Left renal pelvis (tissue), 4 donors: Measurements from ENCODE around the gene POMZP3. TPM values are rescaled to one million over a fixed set of nuclear protein-coding genes. Genes with fewer than 3 reads are reported as not detected.
A peak's percentile ranks its signal among the peaks of the same experiment; 100 is the strongest.
"Not testable (repeated sequence)": the region's sequence is repeated elsewhere in the genome, so short reads cannot be mapped to it uniquely, and the experiment has no call there.

Experiments used
- DNase-seq, 4 donors: peaks; one replicate each; pipeline ENCODE4 v3.0.0-alpha.2; 2013; ENCODE audit warnings: low read depth in 4 of 4, low spot score in 3 of 4
- polyA plus RNA-seq, 4 donors: library from polyadenylated mRNA; unstranded; fragments of 120-200 nt; gene quantifications; one replicate each; pipeline ENCODE4 v1.2.1, GENCODE V29; 2013; ENCODE audit not compliant: insufficient read length in 4 of 4

Gene POMZP3
- 10 to 100 TPM; 11.0 to 20.3 (median 15.6) TPM for polyA plus RNA-seq

DNA sequence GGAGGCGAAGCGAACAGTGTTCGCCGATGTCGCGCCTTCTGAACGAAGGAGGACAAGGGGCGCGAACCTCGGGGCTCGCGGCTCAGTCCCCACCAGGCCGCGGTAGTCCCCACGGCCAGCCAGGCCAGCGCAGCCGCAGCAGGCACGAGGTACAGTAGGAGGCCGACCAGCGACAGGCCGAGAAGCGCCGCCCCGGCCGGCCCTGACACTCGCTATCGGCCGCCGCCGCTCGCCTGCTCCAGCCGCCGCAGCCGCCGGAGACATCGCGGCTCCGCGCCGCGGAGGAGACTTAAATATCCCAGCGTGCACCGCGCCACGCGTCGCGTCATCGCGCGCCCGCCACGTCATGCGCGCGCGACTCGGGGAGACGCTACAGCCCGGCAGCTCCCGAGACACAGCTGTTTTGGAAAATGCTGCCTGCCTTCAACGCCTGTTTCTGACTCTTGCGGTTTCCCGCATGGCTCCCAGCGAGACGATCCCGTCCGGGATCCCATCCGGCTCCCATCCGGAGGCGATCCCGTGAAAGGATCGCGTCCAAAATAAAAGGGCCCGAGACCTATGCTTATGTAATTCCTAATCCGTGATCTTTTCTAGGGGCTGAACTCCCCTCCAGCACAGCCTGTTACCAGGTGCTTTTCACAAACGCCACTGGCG lies at the start of gene POMZP3:
Gene POMZP3 (minus strand): TSS at position 291 of the 654 bp plus-strand sequence. CDS start 1,215 bp downstream, outside the sequence.
- peak in 2 of 4 donors; percentile 10 to 35 for DNase-seq

DNA sequence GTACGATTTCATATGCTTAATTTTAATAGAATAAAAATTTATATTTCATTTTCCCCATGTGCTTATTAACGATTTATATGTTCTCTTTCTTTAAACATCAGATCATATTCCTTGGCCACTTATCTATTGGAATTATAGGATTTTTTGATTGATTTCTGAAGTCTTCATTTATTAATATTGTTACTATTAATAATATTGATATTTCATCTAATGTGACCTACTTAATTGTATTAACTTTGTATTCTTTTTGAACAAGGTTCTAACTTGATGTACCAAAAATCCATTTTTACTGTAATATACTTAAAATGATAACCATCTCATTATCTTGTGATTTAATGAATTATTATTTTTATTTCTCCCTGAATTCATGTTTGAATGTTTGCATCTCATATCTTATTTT lies 48.7 kb upstream of the POMZP3 start:
- not testable (repeated sequence) for DNase-seq

GRCh38 chr7:76673346-76673745 lies 46.3 kb upstream of the POMZP3 start:
- DNase-seq = not testable (repeated sequence)

- not testable (repeated sequence) for DNase-seq
Observed at GRCh38 chr7:76659212-76659611, 32.1 kb upstream of the POMZP3 start.

GRCh38 chr7:76656425-76656824 lies 29.3 kb upstream of the POMZP3 start:
- DNase-seq = not testable (repeated sequence)

DNA sequence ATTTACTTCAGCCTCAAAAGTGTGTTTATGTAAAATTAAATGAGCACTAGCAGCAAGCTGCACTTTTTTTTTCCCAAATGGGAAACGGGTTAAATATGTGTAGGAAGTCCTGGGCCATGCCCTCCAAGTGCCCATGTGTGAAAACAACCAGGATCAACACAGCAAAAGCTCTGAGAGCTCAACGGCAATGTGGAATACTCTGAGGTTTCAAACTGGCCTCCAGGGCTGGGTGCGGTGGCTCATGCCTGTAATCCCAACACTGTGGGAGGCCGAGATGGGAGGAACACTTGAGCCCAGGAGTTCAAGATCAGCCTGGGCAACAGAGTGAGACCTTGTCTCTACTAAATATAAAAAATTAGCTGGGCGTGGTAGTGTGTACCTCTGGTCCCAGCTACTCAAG lies 15.5 kb upstream of the POMZP3 start:
- DNase-seq = not testable (repeated sequence)

DNA sequence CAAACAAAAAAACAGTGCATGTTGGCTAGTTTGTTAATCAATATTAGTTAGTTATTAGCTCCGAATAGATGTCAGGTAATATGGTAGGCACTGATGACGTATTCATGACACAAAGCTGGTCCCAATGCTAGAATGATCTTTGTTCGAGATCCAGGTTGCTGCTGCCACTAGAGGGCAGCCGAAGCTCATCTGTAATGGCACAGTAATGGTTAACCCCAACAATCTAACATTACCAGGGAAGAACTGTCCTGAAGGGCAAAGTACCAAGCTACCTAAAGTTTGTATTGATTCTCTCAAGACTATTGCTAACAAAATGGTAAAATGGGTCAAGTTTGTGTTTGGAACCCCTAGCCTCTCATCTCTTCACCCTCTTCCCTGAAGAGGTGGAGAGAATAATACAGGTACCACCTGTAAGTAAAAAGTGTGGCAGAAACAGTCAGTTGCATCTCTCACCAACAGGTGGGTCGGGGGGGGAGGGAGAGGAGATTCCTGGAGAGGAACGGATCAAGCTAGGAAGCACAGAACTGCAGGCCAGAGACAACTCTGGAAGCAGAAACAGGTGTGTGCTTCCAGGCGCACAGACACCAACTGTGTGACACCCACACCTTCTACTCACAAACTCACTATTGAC lies 10.1 kb upstream of the POMZP3 start:
- not testable (repeated sequence) for DNase-seq

GRCh38 chr7:76626581-76626980 lies 498 bp downstream of the POMZP3 start:
- DNase-seq = not testable (repeated sequence)

DNA sequence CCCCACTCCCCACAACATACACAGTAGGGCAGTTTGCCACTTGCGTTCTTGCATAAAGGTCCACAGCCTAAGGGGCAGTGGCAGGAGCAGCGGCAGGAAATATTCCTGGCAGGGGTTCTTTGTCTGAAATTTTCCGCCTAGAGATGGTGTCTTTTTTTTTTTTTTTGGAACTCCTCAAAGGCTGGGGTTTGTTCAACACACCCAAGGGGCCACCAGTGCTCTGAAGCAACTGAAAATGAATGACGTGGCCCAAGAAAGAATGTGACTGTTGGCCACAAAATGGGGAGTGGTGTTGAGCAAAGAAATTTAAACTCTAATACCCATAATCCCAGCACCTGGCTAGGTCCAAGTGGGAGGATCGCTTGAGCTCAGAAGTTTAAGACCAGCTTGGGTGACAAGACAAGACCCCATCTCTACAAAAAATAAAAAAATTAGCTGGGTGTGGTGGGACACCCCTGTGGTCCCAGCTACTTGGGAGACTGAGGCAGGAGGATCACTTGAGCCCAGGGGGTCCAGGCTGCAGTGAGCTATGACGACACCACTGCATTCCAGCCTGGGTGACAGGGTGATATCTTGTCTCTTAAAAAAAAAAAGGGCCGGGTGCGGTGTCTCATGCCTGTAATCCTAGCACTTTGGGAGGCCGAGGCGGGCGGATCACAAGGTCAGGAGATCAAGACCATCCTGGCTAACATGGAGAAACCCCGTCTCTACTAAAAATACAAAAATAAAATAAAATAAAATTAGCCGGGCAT lies 7.5 kb downstream of the POMZP3 start:
- not testable (repeated sequence) for DNase-seq

DNA sequence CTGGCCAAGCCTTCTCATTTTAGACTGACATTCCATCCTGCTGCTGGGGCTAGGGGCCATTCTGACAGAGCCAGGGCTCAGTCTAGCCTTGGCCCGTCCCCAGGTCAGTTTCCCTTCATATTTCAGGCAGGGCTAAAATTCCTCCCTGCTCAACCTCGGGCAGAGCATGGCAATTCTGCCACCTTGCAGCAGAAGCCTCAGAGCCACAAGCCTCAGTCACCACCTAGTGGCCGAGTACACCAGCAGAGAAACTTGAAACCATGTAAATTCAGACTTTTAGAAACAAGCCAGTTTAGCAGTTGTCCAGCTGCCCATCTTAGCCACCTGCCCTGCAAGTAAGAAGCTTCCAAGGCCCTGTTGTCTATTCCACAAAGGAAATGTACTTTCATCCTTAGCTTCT lies 13.3 kb downstream of the POMZP3 start:
- DNase-seq = peak in 1 of 4 donors; percentile 18

- DNase-seq = not testable (repeated sequence)
Observed at GRCh38 chr7:76612232-76612631, 14.8 kb downstream of the POMZP3 start.

DNA sequence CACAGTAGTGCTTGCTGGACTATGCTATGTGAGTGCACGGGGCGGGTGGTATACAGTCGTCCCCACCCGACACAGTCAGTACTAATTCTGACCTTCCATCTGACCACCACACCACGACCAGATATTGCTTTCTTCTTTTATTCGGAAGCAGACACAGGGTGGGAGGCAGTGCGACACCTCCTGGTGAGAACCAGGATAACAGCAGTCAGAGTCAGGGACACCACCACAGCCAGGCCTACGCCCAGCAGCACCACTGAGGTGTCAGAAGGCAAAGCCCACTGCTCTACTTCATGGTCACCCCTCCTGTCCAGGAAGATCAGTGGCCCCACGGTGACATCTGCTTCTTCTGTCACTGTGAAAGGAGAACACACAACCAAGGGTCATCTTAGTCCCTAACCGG lies 17.2 kb downstream of the POMZP3 start:
- not testable (repeated sequence) for DNase-seq

DNA sequence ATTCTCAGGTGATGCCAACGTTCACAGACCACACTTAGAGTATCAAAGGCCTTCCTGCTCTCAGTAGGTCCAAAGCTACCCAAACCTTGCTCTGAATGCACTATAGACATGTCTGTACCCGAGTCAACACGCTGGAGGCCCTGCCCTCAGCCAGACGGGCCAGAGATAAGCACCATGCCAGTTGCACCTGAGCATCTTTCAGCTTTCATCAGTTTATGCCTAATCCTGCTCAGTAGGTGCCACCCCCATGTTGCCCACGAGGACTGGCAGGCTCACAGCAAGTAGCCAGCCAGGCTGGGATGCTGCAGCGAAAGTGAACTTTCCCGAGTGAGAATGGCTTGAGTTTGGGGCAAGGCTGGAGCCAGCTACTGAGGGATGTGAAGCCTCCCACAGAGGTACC lies 18.6 kb downstream of the POMZP3 start:
- DNase-seq = not testable (repeated sequence)

GRCh38 chr7:76606027-76606426 lies 21.1 kb downstream of the POMZP3 start:
- DNase-seq = not testable (repeated sequence)

DNA sequence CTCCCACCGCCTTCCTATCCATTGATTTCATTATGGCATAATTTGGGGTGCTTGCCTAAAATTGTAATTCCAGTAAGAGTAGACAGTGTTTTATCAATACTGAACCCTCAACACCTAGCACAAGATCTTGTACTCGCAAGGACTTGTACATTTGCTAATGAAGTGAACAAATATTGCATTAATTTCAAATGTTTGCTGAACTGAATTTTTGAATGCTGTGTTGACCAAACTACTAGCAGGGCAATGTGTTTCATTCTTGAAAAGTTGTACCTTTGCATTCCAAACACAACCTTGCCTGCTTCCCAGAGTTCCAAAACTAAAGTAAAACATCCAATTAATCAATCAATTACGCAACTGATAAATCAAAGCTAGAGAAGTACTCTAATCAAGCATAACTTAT lies 26.4 kb downstream of the POMZP3 start:
- DNase-seq = not testable (repeated sequence)

- DNase-seq = not testable (repeated sequence)
Observed at GRCh38 chr7:76600116-76600482, 27.0 kb downstream of the POMZP3 start.

DNA sequence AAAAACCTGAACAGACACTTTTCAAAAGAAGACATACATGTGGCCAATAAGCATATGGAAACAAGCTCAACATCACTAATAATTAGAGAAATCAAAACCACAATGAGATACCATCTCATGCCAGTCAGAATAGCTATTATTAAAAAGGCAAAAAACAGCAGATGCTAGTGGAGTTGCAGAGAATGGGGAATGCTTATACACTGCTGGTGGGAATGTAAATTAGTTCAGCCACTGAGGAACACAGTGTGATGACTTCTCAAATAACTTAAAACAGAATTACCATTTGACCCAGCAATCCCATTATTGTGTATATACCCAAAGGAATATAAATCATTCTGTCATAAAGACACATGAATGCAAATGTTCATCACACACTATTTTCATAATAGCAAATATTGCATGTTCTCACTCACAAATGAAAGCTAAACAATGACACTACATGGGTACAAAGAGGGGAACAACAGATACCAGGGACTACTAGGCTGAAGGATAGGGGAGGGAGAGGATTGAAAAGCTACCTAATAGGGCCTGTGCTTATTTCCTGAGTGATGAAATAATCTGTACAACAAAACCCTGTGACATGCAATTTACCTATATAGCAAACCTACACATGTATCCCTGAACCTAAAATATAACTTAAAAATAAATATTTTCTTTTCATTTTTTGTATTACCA lies 28.4 kb downstream of the POMZP3 start:
- DNase-seq = not testable (repeated sequence)

- DNase-seq = not testable (repeated sequence)
Observed at GRCh38 chr7:76597288-76597687, 29.8 kb downstream of the POMZP3 start.

DNA sequence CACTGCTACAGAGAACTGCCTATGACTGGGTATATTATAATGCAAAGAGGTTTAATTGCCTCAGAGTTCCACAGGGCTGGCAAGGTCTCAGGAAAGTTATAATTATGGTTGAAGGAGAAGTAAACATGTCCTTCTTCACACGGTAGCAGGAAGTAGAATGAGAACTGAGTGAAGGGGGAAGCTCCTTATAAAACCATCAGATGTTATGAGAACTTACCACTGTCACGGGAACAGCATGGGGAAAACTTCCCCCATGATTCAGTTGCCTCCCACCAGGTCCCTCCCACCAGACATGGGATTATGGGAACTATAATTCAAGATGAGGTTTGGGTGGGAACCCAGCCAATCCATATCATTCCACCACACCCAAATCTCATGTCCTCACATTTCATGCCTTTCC lies 34.4 kb downstream of the POMZP3 start:
- not testable (repeated sequence) for DNase-seq

GRCh38 chr7:76591602-76592304 lies 35.3 kb downstream of the POMZP3 start:
- not testable (repeated sequence) for DNase-seq
